AG20443 (cell line): ENCODE results near the gene COX7A2.
A peak's percentile ranks its signal among the peaks of the same experiment; 100 is the strongest.

ENCODE experiments used
- DNase-seq: peaks from one replicate; pipeline ENCODE4 v3.0.0; 2012; ENCODE audit warnings: low spot score, mixed read lengths

The COX7A2 gene

GRCh38 chr6:75268121-75268987 lies 24.8 kb upstream of the COX7A2 start:
- no peak for DNase-seq

- no peak for DNase-seq
These were observed 23.9 kb upstream of the COX7A2 start for GRCh38 chr6:75267461-75267860.

GRCh38 chr6:75266716-75267291 lies 23.2 kb upstream of the COX7A2 start:
- peak; percentile 47 for DNase-seq

GRCh38 chr6:75263401-75263750 lies 19.8 kb upstream of the COX7A2 start:
- no peak for DNase-seq

- DNase-seq: no peak
These were observed 19.3 kb upstream of the COX7A2 start for GRCh38 chr6:75262716-75263400.

GRCh38 chr6:75261299-75261698 lies 17.7 kb upstream of the COX7A2 start:
- DNase-seq: no peak

GRCh38 chr6:75257343-75258087 lies 13.9 kb upstream of the COX7A2 start:
- no peak for DNase-seq

GRCh38 chr6:75250552-75250951 lies 7.0 kb upstream of the COX7A2 start:
- DNase-seq: no peak

- no peak for DNase-seq
These were observed 6.2 kb upstream of the COX7A2 start for GRCh38 chr6:75249837-75250236.

- no peak for DNase-seq
These were observed 2.8 kb upstream of the COX7A2 start for GRCh38 chr6:75246386-75246785.

- no peak for DNase-seq
These were observed 523 bp upstream of the COX7A2 start for GRCh38 chr6:75244063-75244584.

- DNase-seq: no peak
These were observed 7.0 kb downstream of the COX7A2 start for GRCh38 chr6:75236630-75237029.

- DNase-seq: no peak
These were observed 8.3 kb downstream of the COX7A2 start for GRCh38 chr6:75235271-75235670.

- no peak for DNase-seq
These were observed 9.3 kb downstream of the COX7A2 start for GRCh38 chr6:75234126-75234865.

- DNase-seq: no peak
These were observed 10.4 kb downstream of the COX7A2 start for GRCh38 chr6:75233092-75233615.

- DNase-seq: peak; percentile 73
These were observed 12.9 kb downstream of the COX7A2 start for GRCh38 chr6:75230484-75231325.

- DNase-seq: no peak
These were observed 19.2 kb downstream of the COX7A2 start for GRCh38 chr6:75224303-75224926.

GRCh38 chr6:75223428-75223827 lies 20.2 kb downstream of the COX7A2 start:
- DNase-seq: peak; percentile 12

GRCh38 chr6:75222261-75222660 lies 21.3 kb downstream of the COX7A2 start:
- no peak for DNase-seq

- no peak for DNase-seq
These were observed 22.5 kb downstream of the COX7A2 start for GRCh38 chr6:75221116-75221515.
